Left lobe of liver (tissue), 2 donors: Measurements from ENCODE around the gene CWC22. TPM values are rescaled to one million over a fixed set of nuclear protein-coding genes. Genes with fewer than 3 reads are reported as not detected.
"Not testable (repeated sequence)": the region's sequence is repeated elsewhere in the genome, so short reads cannot be mapped to it uniquely, and the experiment has no call there.

Experiments
- ATAC-seq: fragments of 200-7000 bp; cut with Tn5 transposase; one replicate; pipeline ENCODE4 v1.9.1; 2020; ENCODE audit warnings: mild to moderate bottlenecking, moderate library complexity
- DNase-seq: peaks from one replicate; pipeline ENCODE4 v3.0.0-alpha.2; 2020; ENCODE audit warnings: low spot score
- total RNA-seq: library from RNA; stranded (reverse); gene quantifications from one replicate; pipeline ENCODE4 v1.2.1, GENCODE V29; 2021
- donor health status: DM: no; HTN: no; CAD: no; lungs with moderate emphysema.
- donor health status: DM: no; HTN: yes; CAD: no.

The CWC22 gene
- total RNA-seq, 1 donor from 2014 or later: 4.6 TPM

DNA sequence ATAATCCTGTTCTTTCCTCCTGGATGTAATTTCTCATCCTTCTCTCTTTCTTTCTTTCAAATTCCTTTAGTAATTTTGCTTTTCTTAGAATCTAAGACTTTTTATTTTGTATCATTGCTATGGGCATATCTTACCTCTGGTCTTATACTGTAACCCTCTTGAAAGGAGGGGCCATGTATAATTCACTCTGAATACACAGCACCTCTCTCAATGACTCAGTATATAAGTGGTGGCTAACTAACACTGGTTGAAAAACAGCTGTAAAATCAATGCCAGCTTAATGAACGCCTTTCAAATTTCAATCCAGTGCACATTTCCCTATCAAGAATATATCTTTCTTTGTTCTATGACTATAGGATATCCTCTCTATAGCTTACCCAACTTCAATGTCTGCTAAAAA, 53.7 kb downstream of the CWC22 start:
- ATAC-seq (no peak), DNase-seq (no peak)

DNA sequence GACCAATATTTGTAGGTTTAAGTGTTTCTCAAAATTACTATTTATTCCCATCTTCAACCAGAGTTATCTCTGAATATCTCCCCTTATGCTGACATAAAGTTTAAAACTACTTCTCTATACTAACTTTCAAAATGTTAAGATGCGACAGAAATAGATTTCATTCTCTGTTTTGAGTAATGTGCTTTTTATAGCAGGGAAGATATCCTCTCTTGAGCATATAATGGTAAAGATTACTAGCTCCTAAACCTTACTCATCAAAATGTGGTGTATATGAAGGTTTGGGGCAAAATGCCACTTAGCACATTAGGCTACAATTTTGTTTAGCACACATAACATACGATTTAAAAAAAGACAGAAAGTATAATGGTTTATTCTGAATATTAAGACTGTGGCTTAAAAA, 54.4 kb downstream of the CWC22 start:
- ATAC-seq: no peak

GRCh38 chr2:179951680-179952079, 55.4 kb downstream of the CWC22 start:
- ATAC-seq: no peak
- no peak for DNase-seq

More for the DNA sequence above, 54.4 kb downstream of the CWC22 start:
- DNase-seq: no peak

DNA sequence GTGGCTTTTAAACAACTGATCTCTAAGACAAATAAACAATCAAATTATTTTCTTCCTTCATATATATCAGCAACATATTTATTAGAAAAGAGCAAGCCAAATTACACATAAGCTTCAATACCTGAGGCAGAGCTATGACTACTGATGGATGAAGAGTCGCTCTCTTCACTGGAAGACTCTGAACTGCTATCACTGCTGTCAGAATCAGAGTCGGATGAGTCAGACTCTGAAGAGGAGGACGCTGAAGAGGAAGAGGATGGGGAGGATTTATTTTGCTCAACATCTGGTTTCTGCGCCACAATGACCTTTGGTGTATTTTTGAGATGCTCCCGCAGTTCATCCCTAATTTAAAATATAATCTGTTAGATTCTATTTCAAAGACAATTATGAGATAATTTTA, 56.7 kb downstream of the CWC22 start:
- no peak for DNase-seq

GRCh38 chr2:179949438-179949837, 57.7 kb downstream of the CWC22 start:
- DNase-seq (no peak), ATAC-seq (no peak)

More for the DNA sequence above, 56.7 kb downstream of the CWC22 start:
- ATAC-seq: no peak

GRCh38 chr2:179948058-179948457, 59.0 kb downstream of the CWC22 start:
- DNase-seq (no peak), ATAC-seq (no peak)

DNA sequence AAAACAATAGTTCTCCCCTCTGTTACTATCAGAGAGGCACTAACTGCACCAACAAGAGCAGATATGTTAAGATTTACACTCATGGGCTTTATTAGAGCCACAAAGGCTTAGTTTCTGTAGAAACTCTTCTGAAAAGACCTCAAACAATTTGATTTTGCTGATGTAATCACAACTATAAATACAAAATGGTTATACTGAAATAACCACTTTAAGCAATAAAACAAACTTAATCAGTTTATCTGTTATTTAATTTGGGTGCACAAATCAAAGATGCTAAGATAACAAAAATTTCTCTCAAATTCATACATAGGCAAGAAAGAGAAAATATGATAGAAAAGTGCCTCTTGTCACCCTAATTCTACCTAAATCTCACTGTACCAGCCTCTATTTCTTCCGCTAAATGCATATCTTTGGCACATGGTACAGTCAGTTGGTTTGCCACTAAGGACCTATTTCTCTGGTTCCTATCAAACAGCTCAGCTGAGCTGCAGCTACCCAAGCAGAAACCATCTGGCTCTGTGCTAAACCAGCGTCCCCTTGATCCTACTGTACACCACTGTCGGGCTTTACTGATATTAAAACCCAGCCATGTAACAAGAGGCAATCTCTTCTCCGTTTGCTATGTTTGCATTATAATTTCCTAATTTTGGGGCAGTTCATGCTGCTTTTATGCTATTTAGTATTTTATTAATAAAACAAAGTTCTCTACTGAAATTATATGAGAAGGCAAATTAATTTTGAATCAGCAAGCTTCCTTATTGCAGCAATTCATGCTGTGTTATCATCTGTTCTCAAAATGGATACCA, 60.1 kb downstream of the CWC22 start:
- ATAC-seq (no peak), DNase-seq (no peak)

DNA sequence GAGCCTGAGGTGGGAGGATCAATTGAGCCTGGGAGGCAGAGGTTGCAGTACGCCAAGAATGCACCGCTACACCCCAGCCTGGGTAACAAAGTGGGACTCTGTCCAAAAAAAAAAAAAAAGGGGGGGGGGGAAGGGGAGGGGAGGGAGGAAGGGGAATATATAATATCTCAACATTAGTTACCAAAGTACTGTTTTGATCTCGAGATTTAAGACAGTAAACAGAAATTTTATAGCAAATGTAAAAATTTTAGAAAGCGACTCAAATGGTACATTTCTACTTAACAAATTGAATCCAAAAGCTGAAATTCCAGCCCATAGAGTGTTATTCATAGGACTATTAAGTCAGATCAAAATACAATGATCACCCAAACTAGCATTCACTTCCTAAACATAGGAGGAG, 60.8 kb downstream of the CWC22 start:
- ATAC-seq: no peak

GRCh38 chr2:179939259-179939658, 67.8 kb downstream of the CWC22 start:
- DNase-seq (no peak), ATAC-seq (no peak)

More for the DNA sequence above, 60.8 kb downstream of the CWC22 start:
- DNase-seq: no peak

GRCh38 chr2:179938026-179938425, 69.1 kb downstream of the CWC22 start:
- DNase-seq (no peak), ATAC-seq (no peak)

- DNase-seq (peak; percentile 77), ATAC-seq (peak; percentile 97)
Observed at GRCh38 chr2:179936654-179937053, 70.4 kb downstream of the CWC22 start.

GRCh38 chr2:179936141-179936540, 71.0 kb downstream of the CWC22 start:
- ATAC-seq (no peak), DNase-seq (no peak)

GRCh38 chr2:179932786-179933185, 74.3 kb downstream of the CWC22 start:
- DNase-seq: no peak
- peak; percentile 70 for ATAC-seq

GRCh38 chr2:179931502-179931901, 75.6 kb downstream of the CWC22 start:
- no peak for DNase-seq
- no peak for ATAC-seq

DNA sequence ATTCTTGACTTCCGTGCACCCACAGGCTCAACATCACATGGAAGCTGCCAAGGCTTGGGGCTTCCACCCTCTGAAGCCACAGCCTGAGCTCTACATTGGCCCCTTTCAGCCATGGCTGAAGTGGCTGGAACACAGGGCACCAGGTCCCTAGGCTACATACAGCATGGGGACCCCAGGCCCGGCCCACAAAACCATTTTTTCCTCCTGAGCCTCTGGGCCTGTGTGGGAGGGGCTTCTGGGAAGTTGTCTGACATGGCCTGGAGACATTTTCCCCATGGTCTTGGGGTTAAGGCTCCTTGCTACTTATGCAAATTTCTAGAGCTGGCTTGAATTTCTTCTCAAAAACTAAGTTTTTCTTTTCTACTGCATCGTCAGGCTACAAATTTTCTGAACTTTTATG, 77.1 kb downstream of the CWC22 start:
- DNase-seq, ATAC-seq: not testable (repeated sequence)

- DNase-seq (no peak), ATAC-seq (no peak)
Observed at GRCh38 chr2:179927041-179927440, 80.1 kb downstream of the CWC22 start.

- DNase-seq: no peak
Observed at GRCh38 chr2:179925713-179926112, 81.4 kb downstream of the CWC22 start.

GRCh38 chr2:179917272-179917671, 89.8 kb downstream of the CWC22 start:
- DNase-seq (no peak), ATAC-seq (peak; percentile 87)

More at GRCh38 chr2:179925713-179926112, 81.4 kb downstream of the CWC22 start:
- ATAC-seq: no peak

- DNase-seq (no peak), ATAC-seq (no peak)
Observed at GRCh38 chr2:179915395-179915992, 91.6 kb downstream of the CWC22 start.

DNA sequence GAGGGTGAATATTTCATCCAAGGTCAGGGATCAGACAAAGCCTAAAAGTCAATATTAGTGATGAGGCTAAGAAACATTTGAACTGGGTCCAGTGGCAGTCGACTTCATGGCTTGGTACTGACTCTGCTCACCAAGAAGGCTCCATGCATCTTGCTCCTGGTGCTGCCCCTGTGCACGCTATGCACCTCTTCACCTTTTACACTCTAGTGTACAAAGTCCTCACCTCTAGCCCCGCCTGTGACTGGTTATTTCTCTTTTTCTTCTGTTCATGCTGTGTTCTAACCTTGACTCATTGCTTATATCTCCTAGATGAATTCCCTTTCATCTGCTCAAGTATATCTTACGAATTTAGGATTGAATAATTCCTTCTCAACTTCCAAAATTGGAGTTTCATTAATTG, 93.3 kb downstream of the CWC22 start:
- no peak for DNase-seq
- peak; percentile 15 for ATAC-seq

DNA sequence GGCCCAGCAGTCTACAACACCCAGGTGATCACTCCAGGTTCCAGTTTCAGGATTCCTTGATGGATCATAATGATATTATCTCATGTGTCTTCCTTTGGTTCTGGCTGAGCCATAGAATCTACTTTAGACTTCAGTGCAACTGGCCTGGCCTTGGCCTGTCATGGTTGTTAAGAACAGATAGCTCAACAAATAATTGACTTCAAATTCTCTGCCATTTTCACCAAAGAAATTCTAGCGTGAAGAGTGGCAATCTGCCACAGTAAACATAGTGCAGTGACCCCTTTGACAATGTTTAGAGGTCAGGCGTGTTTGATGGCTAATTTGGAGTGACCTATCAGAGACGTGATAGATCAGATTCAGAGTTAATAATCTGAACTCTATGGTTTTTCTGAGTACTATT, 95.5 kb downstream of the CWC22 start:
- DNase-seq: no peak
- peak; percentile 7 for ATAC-seq

GRCh38 chr2:179910735-179911113, 96.4 kb downstream of the CWC22 start:
- ATAC-seq (no peak), DNase-seq (no peak)
